Stimulated activated CD8-positive, alpha-beta memory T cell treated with anti-CD3 and anti-CD28 coated beads, Interleukin-15, amount 100 ng/mL, for 1 hour (primary cell): ENCODE results near the gene RHPN2.
"Not testable (repeated sequence)": the region's sequence is repeated elsewhere in the genome, so short reads cannot be mapped to it uniquely, and the experiment has no call there.

Experiments
- DNase-seq: peaks from one replicate; pipeline ENCODE4 v3.0.0-alpha.2; 2020; ENCODE audit warnings: low read depth

Gene RHPN2

DNA sequence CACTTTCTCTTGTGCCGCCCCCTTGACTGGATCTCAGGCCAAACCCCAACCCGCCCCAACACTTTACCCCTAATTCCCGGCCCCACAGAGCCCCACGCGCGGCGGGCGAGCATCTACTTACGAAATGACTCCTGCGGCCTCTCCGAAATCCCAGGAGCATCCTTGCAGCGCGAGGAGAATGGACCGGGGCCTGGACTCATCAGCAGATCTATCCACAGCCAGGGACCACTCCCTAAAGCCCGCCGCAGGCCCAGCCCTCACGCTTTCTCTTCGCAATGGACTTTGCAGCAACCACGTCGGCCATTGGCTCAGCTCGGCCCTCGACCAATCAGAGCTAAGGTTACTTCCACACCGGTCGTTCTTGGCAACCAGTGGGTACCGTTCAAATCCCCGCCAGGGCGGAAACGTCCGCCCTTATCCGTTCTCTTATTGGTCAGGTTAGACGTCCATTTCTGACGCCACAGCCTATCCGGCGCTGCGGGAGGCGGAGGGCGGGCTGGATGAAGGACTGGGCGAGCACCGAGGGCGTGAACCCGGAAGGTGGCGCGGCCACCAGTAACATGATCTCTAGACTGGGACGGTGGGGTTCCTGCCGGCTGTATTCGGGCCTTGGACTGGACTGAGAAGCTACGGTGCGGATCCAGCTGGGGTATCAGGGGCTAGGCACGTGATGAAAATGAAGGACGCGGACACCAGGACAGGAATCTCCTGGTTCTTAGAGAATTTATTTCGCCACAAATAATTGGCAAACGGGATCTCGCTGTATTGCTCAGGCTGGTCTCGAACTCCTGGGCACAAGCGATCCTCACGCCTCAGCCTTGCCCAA lies 92.8 kb downstream of the RHPN2 start, which contains the start of the genes CEP89 and FAAP24:
Gene CEP89, minus strand, starts transcription at position 244 of the 826 bp plus-strand sequence. Its CDS starts 84 bp downstream, at position 160.
Gene FAAP24, plus strand, starts transcription at position 528 of the 826 bp plus-strand sequence. CDS start 955 bp downstream, outside the sequence.
- peak; percentile 97 for DNase-seq

- no peak for DNase-seq
Measured at GRCh38 chr19:32971012-32971595, 93.6 kb downstream of the RHPN2 start.

DNA sequence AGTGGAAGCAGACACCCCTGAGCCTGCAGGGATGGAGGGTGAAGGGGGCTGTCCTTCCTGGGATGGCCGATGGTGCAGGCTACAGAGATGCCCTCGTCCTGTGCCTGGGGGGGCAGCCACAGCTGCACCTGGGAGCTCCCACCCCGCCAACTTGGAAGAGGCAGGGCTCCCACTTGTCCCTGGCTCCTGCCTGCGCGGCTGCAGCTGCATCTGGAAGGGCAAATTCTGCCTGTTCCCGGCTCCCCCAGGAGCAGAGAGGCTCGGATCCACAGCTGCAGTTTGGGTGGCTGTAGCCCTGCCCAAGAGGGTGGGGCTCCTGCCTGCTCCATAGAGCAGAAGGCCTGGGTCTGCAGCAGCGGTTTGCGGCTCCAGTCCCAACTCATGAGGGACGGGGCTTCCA lies 95.1 kb downstream of the RHPN2 start:
- DNase-seq, result no peak

GRCh38 chr19:32966750-32967149 lies 97.9 kb downstream of the RHPN2 start:
- DNase-seq, result no peak

- no peak for DNase-seq
Measured at GRCh38 chr19:32945260-32945659, 119.4 kb downstream of the RHPN2 start.

DNA sequence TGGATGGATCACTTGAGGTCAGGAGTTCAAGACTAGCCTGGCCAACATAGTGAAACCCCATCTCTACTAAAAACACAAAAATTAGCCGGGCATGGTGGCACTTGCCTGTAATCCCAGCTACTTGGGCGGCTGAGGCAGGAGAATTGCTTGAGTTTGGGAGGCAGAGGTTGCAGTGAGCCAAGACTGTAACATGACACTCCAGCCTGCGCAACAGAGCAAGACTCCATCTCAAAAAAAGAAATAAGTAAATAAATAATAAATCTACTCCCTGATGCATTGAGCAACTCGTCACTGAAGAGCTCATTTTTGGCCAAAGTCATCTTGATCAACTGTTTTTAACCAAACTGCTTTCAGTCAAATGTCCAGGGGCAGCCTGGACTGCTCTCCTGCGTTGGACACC lies 123.4 kb downstream of the RHPN2 start:
- not testable (repeated sequence) for DNase-seq

DNA sequence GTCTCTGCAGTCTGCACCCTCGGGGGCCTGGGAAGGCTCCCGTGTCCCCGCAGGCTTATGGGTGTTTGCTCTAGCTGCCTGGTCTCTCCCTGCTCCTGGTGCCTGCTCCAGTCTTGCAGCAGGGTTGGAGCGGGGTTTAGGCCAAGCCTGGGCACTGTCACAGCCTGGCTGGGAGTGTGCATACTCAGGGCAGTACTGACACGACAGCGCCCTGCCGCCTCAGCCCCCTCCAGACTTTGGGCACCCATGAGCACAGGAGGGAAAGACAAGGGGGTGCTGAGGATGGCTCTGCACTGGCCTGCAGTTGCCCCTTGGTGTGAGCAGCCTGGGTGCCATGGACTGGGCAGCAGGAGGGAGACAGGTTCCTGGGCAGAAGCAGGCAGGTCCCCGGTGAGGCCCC lies 128.6 kb downstream of the RHPN2 start:
- no peak for DNase-seq

GRCh38 chr19:32935629-32936028 lies 129.1 kb downstream of the RHPN2 start:
- no peak for DNase-seq

DNA sequence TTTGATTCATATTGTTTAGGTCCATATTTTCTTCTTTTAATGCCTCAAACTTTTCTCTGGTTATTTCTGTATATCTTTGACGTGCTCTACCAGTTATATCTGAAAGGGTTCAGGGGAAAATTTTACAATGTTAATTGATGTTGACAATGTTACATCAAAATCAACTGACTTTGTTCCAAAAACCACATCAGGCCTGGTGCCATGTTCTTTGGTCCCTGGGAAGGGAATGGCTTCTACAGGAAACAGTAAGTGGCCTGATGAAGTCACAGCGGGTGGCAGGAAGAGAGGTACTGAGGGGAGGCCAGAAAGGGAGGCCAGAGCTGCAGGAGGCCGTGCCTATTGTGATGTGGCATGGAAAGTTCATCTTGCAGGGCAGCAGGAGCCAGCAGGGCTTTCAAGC lies 131.1 kb downstream of the RHPN2 start:
- no peak for DNase-seq

GRCh38 chr19:32930567-32930966 lies 134.1 kb downstream of the RHPN2 start:
- DNase-seq, result no peak

- DNase-seq, result no peak
Measured at GRCh38 chr19:32928806-32929205, 135.9 kb downstream of the RHPN2 start.
